Neural progenitor cell (in vitro differentiated cells): ENCODE results near the gene IQCF2. TPM values are rescaled to one million over a fixed set of nuclear protein-coding genes. Genes with fewer than 3 reads are reported as not detected.
A peak's percentile ranks its signal among the peaks of the same experiment; 100 is the strongest.

Source experiments
- DNase-seq: peaks from one replicate; pipeline ENCODE4 v3.0.0-alpha.2; 2016; ENCODE audit warnings: low spot score
- H2AFZ ChIP-seq: fragments of 200-600 bp; sonication (generic); replicated peaks from 2 replicates; pipeline ENCODE4 v1.6.1; 2016; ENCODE audit warnings: antibody characterized with exemption
- H3F3A ChIP-seq: fragments of 200-600 bp; sonication (generic); 2 replicates; pipeline ENCODE4 v1.6.1; 2016; ENCODE audit warnings: antibody characterized with exemption, low read depth
- H3K27ac ChIP-seq: fragments of 200-600 bp; sonication (generic); 2 replicates; pipeline ENCODE4 v1.5.1; 2016; ENCODE audit warnings: mild to moderate bottlenecking
- H3K27me3 ChIP-seq: fragments of 200-600 bp; sonication (generic); 2 replicates; pipeline ENCODE4 v1.6.1; 2016; ENCODE audit warnings: mild to moderate bottlenecking, moderate library complexity
- H3K36me3 ChIP-seq: fragments of 200-600 bp; sonication (generic); 2 replicates; pipeline ENCODE4 v1.5.1; 2016
- H3K4me1 ChIP-seq: fragments of 200-600 bp; sonication (generic); 2 replicates; pipeline ENCODE4 v1.6.1; 2016; ENCODE audit warnings: mixed run types
- H3K4me2 ChIP-seq: fragments of 200-600 bp; sonication (generic); 2 replicates; pipeline ENCODE4 v1.6.1; 2016
- H3K4me3 ChIP-seq: fragments of 200-600 bp; sonication (generic); 2 replicates; pipeline ENCODE4 v1.5.1; 2016
- H3K79me2 ChIP-seq: fragments of 200-600 bp; sonication (generic); 2 replicates; pipeline ENCODE4 v1.6.1; 2016; ENCODE audit warnings: low read depth
- H3K9ac ChIP-seq: fragments of 200-600 bp; sonication (generic); 2 replicates; pipeline ENCODE4 v1.6.1; 2016
- H3K9me3 ChIP-seq: fragments of 200-600 bp; sonication (generic); 2 replicates; pipeline ENCODE4 v1.5.1; 2016; ENCODE audit warnings: low read depth
- H4K20me1 ChIP-seq: fragments of 200-600 bp; sonication (generic); 2 replicates; pipeline ENCODE4 v1.6.1; 2016; ENCODE audit warnings: low read depth
- H3K27ac Mint-ChIP-seq: 3 replicates; pipeline ENCODE4 v1.8.0; 2021; ENCODE audit warnings: mixed read lengths
- H3K27me3 Mint-ChIP-seq: 2 replicates; pipeline ENCODE4 v1.8.0; 2022; ENCODE audit warnings: low read depth, mild to moderate bottlenecking, inconsistent platforms, moderate library complexity, mixed read lengths; ENCODE audit not compliant: insufficient read depth
- H3K36me3 Mint-ChIP-seq: 3 replicates; pipeline ENCODE4 v1.8.0; 2021; ENCODE audit warnings: mixed read lengths
- H3K4me1 Mint-ChIP-seq: 3 replicates; pipeline ENCODE4 v1.8.0; 2021; ENCODE audit warnings: mixed read lengths
- H3K4me3 Mint-ChIP-seq: 3 replicates; pipeline ENCODE4 v1.8.0; 2021; ENCODE audit warnings: mild to moderate bottlenecking, moderate library complexity, mixed read lengths
- H3K9me3 Mint-ChIP-seq: 3 replicates; pipeline ENCODE4 v1.8.0; 2020; ENCODE audit warnings: mixed read lengths
- EZH2 ChIP-seq: fragments of 200-600 bp; sonication (generic); IDR thresholded peaks from 2 replicates; pipeline ENCODE4 v1.6.1; 2017; ENCODE audit warnings: antibody characterized with exemption, mild to moderate bottlenecking, moderate library complexity
- EZH2phosphoT487 ChIP-seq: fragments of 200-600 bp; sonication (generic); IDR thresholded peaks from 2 replicates; pipeline ENCODE4 v1.6.1; 2017; ENCODE audit warnings: antibody characterized with exemption
- total RNA-seq: library from RNA; depleted of rRNA; stranded (reverse); fragments of >200 nt; gene quantifications from 2 replicates; pipeline ENCODE4 v1.2.3, GENCODE V29; 2015; ENCODE audit warnings: low replicate concordance
- TF ChIP-seq, protein P1 (sequence below): fragments of 200-600 bp; sonication (generic); IDR thresholded peaks from 2 replicates; pipeline ENCODE4 v1.5.1; 2017; ENCODE audit warnings: antibody characterized with exemption, mild to moderate bottlenecking

Gene IQCF2
- total RNA-seq, result not detected in 2 replicates

DNA sequence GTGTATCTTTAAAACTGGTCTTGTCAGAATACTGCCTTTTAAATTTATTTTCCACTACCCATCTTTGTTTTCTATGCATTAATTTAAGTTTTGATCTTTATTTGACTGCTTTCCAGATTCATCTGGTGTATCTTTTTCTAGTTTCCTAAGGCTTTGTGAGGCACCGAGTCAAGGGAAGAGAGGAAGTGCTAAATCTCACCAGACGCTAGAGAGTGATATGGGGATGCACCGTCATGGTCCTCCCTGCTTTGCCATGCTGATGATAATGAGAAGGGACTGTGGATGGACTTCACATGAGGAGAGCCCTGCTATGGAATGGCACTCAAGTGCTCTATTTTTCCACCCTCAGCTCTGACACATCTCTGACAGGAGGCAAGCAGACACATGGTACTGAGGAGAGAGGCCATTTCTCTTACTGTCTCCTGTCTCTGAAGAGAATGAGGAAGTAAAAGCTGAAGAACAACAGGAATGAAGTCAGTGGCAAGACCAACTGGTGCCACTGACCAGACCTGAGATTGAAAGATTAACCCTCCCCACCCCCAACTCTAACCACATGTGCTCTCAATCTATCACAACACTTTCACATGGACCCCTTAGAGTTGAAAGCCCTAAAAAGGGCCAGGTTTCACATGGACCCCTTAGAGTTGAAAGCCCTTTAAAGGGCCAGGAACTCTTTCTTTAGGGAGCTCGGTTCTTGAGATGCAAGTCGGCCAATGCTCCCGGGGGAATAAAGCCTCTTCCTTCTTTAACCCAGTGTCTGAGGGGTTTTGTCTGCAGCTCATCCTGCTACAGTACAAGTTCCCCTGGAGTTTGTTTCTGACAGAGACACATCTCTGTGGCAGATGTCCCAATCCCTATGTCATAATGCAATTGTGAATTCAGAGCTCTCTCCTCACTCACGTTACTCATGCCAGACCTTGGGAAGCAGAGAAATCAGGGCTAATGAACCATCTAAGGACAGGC, at the start of gene IQCF2:
IQCF2 (plus strand) TSS at position 913 of the 963 bp plus-strand sequence. CDS start 52 bp downstream, outside the sequence.
- no peak for DNase-seq
- Histone ChIP-seq H3K36me3 (no peaks in the 10 kb centered on the region), H3F3A (no peaks in the 10 kb centered on the region), H3K79me2 (no peaks in the 10 kb centered on the region), H3K9me3 (no peaks in the 10 kb centered on the region), H2AFZ (no peak within 1 kb of the TSS), H3K27me3 (no peaks in the 10 kb centered on the region), H3K9ac (no peak within 1 kb of the TSS), H3K4me1 (no peaks in the 10 kb centered on the region), H3K27ac (no peak within 1 kb of the TSS), H3K4me2 (no peak within 1 kb of the TSS), H4K20me1 (no peaks in the 10 kb centered on the region), H3K4me3 (no peak within 1 kb of the TSS)
- H3K4me1 Mint-ChIP-seq, result no peaks in the 10 kb centered on the region
- H3K9me3 Mint-ChIP-seq, result peaks cover 9% of the 10 kb centered on the region
- H3K27me3 Mint-ChIP-seq, result peaks cover 2% of the 10 kb centered on the region
- H3K27ac Mint-ChIP-seq, result no peak within 1 kb of the TSS
- no peak within 1 kb of the TSS for H3K4me3 Mint-ChIP-seq
- TF ChIP-seq, protein P1, sequence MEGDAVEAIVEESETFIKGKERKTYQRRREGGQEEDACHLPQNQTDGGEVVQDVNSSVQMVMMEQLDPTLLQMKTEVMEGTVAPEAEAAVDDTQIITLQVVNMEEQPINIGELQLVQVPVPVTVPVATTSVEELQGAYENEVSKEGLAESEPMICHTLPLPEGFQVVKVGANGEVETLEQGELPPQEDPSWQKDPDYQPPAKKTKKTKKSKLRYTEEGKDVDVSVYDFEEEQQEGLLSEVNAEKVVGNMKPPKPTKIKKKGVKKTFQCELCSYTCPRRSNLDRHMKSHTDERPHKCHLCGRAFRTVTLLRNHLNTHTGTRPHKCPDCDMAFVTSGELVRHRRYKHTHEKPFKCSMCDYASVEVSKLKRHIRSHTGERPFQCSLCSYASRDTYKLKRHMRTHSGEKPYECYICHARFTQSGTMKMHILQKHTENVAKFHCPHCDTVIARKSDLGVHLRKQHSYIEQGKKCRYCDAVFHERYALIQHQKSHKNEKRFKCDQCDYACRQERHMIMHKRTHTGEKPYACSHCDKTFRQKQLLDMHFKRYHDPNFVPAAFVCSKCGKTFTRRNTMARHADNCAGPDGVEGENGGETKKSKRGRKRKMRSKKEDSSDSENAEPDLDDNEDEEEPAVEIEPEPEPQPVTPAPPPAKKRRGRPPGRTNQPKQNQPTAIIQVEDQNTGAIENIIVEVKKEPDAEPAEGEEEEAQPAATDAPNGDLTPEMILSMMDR, result no peak
- TF ChIP-seq EZH2phosphoT487, result no peak
- no peaks in the 10 kb centered on the region for H3K36me3 Mint-ChIP-seq

DNA sequence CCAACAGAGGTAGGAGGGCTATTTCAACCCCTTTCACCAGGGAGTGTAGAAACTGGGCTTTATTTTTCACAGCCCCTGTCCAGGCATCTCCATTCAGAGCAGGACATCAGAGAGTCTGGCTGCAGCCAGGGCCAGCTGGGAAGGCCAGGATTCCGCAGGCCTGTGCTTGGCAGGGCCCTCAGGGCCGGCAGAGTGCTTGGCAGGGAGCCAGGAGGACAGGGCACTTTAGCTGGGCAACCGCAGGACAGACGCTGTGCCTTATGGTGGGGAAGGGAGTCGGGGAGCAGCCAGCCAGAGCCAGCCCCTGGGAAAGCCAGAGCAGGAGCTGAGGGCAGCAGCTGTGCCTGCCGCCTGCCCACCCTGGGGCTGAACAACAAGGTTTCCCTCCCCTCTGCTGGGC, 47.9 kb upstream of the IQCF2 start:
- no peaks in the 10 kb centered on the region for H3K4me1 ChIP-seq

DNA sequence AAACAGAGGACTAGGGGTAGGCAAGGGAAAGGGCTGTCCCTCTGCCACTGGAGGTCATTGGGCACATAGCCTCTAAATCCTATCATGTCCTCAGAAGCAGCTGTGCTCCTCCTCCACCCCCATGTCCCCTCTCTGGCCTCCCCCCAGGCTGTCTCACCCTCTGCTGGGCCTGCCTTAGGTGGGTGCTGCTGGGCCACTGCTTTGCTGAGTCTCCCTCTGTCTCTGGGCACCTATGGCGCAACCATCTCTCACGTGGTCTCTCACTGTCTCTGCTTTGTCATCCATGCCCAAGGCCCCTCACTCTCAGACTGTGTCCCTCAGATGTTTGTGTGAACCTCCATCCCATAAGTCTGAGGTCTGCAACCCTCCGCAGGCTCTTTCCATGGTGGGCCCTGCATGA, 47.4 kb upstream of the IQCF2 start:
- H2AFZ ChIP-seq, result no peak overlapping the region
- no peaks in the 10 kb centered on the region for H3F3A ChIP-seq
- no peaks in the 10 kb centered on the region for H3K79me2 ChIP-seq
- Mint-ChIP-seq H3K27me3 (peaks cover 10% of the 10 kb centered on the region), H3K9me3 (no peaks in the 10 kb centered on the region), H3K27ac (no peak overlapping the region), H3K4me1 (no peaks in the 10 kb centered on the region), H3K36me3 (no peaks in the 10 kb centered on the region), H3K4me3 (no peak overlapping the region)
- no peaks in the 10 kb centered on the region for H3K27me3 ChIP-seq
- H4K20me1 ChIP-seq, result no peaks in the 10 kb centered on the region
- H3K36me3 ChIP-seq, result no peaks in the 10 kb centered on the region
- TF ChIP-seq, protein P1, result no peak
- TF ChIP-seq EZH2 (no peak), EZH2phosphoT487 (no peak)
- no peaks in the 10 kb centered on the region for H3K4me1 ChIP-seq
- no peaks in the 10 kb centered on the region for H3K9me3 ChIP-seq
- no peak overlapping the region for H3K4me2 ChIP-seq
- no peak overlapping the region for H3K27ac ChIP-seq
- DNase-seq, result no peak
- H3K9ac ChIP-seq, result no peak overlapping the region
- no peak overlapping the region for H3K4me3 ChIP-seq

More for the DNA sequence above, 47.9 kb upstream of the IQCF2 start:
- Histone ChIP-seq H3K36me3 (no peaks in the 10 kb centered on the region), H3K27me3 (no peaks in the 10 kb centered on the region), H4K20me1 (no peaks in the 10 kb centered on the region), H3F3A (no peaks in the 10 kb centered on the region), H2AFZ (no peak overlapping the region), H3K79me2 (no peaks in the 10 kb centered on the region), H3K4me2 (no peak overlapping the region), H3K27ac (no peak overlapping the region), H3K4me3 (no peak overlapping the region), H3K9me3 (peaks cover 2% of the 10 kb centered on the region), H3K9ac (no peak overlapping the region)
- DNase-seq, result no peak
- peak overlapping the region; percentile 10 for H3K4me3 Mint-ChIP-seq
- TF ChIP-seq EZH2, result no peak
- H3K4me1 Mint-ChIP-seq, result no peaks in the 10 kb centered on the region
- peaks cover 10% of the 10 kb centered on the region for H3K27me3 Mint-ChIP-seq
- no peaks in the 10 kb centered on the region for H3K9me3 Mint-ChIP-seq
- no peaks in the 10 kb centered on the region for H3K36me3 Mint-ChIP-seq
- peak overlapping the region; percentile 44 for H3K27ac Mint-ChIP-seq

DNA sequence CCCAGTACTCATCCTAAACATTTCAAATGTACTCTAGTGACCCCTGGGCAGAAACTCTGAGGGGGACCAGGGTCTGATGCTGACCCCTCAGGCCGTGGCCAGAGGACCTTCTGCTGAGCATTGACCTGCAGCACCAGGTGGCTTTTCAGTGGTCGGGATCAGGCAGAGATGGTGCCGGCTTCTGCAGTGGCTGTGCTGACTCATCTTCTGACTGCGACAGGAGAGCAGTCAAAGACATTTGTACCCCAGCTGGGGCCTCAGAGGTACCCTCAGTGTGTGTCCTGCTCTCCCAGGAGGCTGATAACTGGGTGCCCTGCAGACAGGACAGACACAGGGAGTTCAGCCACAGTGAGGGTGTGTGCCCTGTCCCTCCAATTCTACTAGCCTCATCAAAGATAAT, 45.8 kb upstream of the IQCF2 start:
- Histone ChIP-seq H4K20me1 (no peaks in the 10 kb centered on the region), H3K27ac (no peak overlapping the region), H3K27me3 (no peaks in the 10 kb centered on the region), H3K9me3 (no peaks in the 10 kb centered on the region), H3K4me1 (no peaks in the 10 kb centered on the region), H3K79me2 (no peaks in the 10 kb centered on the region), H3F3A (no peaks in the 10 kb centered on the region), H3K36me3 (no peaks in the 10 kb centered on the region), H3K4me3 (no peak overlapping the region), H3K9ac (no peak overlapping the region), H2AFZ (no peak overlapping the region), H3K4me2 (no peak overlapping the region)
- Mint-ChIP-seq H3K36me3 (no peaks in the 10 kb centered on the region), H3K4me3 (no peak overlapping the region), H3K9me3 (peaks cover 2% of the 10 kb centered on the region), H3K4me1 (no peaks in the 10 kb centered on the region), H3K27me3 (peaks cover 8% of the 10 kb centered on the region), H3K27ac (no peak overlapping the region)
- no peak for DNase-seq
- no peak for TF ChIP-seq EZH2
- TF ChIP-seq, protein P1, result no peak
- no peak for TF ChIP-seq EZH2phosphoT487
